Pancreas (tissue), 10 donors: ENCODE results near the gene BNIPL. TPM values are rescaled to one million over a fixed set of nuclear protein-coding genes. Genes with fewer than 3 reads are reported as not detected.

Experiments
- ATAC-seq, 4 donors: fragments of 200-7000 bp; cut with Tn5 transposase; one replicate each; pipeline versions ENCODE4 v1.8.0 to v1.9.1; 2020; ENCODE audit warnings: mild to moderate bottlenecking in 4 of 4, moderate library complexity in 4 of 4
- DNase-seq, 6 donors: peaks; one replicate each; pipeline ENCODE4 v3.0.0-alpha.2; 2020
- FAIRE-seq: peaks from 2 replicates; lab custom pipeline; 2012; peaks lifted over from hg19 to GRCh38; lab: Jason Lieb, UNC
- H3K27ac ChIP-seq, 4 donors: fragments of 200-600 bp; sonication (generic); 1 replicate in 3 of 4; 2 replicates in 1 of 4; pipeline versions ENCODE4 v1.5.0 to v1.8.0; 2020
- H3K27me3 ChIP-seq, 4 donors: fragments of 200-600 bp; one replicate each; pipeline ENCODE4 v1.8.0; 2021
- H3K36me3 ChIP-seq, 3 donors: fragments of 200-600 bp; sonication (generic) in 1 of 3; one replicate each; pipeline versions ENCODE4 v1.5.0 to v1.8.0; 2020 to 2021
- H3K4me1 ChIP-seq, 3 donors: fragments of 200-600 bp; one replicate each; pipeline ENCODE4 v1.8.0; 2021
- H3K4me3 ChIP-seq, 4 donors: fragments of 200-600 bp; sonication (generic) in 2 of 4; one replicate each; pipeline versions ENCODE4 v1.5.0 to v1.8.0; 2020 to 2021
- H3K9me3 ChIP-seq, 4 donors: fragments of 200-600 bp; one replicate each; pipeline ENCODE4 v1.8.0; 2021
- WGBS, 2 donors: extraction: QIAGEN DNeasy Blood & Tissue Kit; methylation state at CpG; one replicate each; pipeline ENCODE4 v1.1.7; 2013; 5-methylcytosine and 5-hydroxymethylcytosine counted together
- intact Hi-C, 3 donors: fragments of 100-400 bp; cut with DNase I; formaldehyde crosslinking; loops; one replicate each; pipeline versions ENCODE4 v1.11.1 to v1.14.2; 2022
- polyA plus RNA-seq, 2 donors: library from polyadenylated mRNA; stranded (reverse); fragments of 200-250 nt; gene quantifications; one replicate each; pipeline ENCODE4 v1.2.3, GENCODE V29; 2013
- total RNA-seq, 6 donors: library from RNA; stranded (reverse); fragmentation: NEBNext Ultra II Directional in 4 of 6; extraction: Animal tissue kit (Norgen Biotek cat#: 25700) in 4 of 6; gene quantifications; one replicate each; pipeline versions ENCODE4 v1.2.1 to v1.2.4, GENCODE V29; 2021 to 2023
- TF ChIP-seq, protein P1 (sequence below), 4 donors: fragments of 200-600 bp; sonication (generic) in 3 of 4; IDR thresholded peaks; one replicate each; pipeline versions ENCODE4 v1.5.0 to v1.8.0; 2021; ENCODE audit warnings: antibody characterized with exemption in 4 of 4
- donor health status: healthy with polysubstance abuse.
- donor health status: DM: no; HTN: no; CAD: no; lungs with moderate emphysema.
- donor health status: DM: no; HTN: no; CAD: no.
- donor health status: control.
- donor health status: control.
- donor health status: Bipolar disorder and iron deficiency.
- donor health status: DM: yes; HTN: yes; CAD: no.
- donor health status: DM: no; HTN: no; CAD: no.
- donor health status: DM: no; HTN: no; CAD: no.
- donor health status: DM: yes; HTN: yes; CAD: no.

BNIPL gene
- total RNA-seq: under 1 TPM; 0.12 to 0.40 (median 0.14) TPM
- under 1 TPM; 0.31 to 0.34 TPM for polyA plus RNA-seq

DNA sequence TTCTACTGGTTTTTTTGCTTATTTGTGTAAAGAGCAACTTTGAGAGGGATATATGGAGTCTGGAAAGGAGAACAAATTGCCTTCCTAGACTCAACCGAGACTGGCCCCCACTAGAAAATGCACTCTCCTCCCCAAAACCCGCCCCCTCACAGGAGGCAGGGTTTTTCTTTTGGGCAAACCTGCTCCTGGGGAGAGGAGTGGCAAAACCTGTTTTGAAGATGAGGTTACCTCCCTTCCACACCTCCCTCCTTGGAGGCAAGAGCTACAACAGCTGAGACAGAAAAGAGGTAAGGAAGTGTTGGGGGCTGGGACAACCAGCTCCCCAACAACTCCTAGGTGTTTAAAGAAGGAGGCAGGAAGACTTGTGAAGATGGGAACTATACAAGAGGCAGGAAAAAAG is at the start of gene BNIPL:
Gene BNIPL (plus strand): TSS at position 231 of the 400 bp plus-strand sequence. CDS start 140 bp downstream, at position 371.
- no peak for DNase-seq
- intact Hi-C loops: no loop called here
- TF ChIP-seq, protein P1, sequence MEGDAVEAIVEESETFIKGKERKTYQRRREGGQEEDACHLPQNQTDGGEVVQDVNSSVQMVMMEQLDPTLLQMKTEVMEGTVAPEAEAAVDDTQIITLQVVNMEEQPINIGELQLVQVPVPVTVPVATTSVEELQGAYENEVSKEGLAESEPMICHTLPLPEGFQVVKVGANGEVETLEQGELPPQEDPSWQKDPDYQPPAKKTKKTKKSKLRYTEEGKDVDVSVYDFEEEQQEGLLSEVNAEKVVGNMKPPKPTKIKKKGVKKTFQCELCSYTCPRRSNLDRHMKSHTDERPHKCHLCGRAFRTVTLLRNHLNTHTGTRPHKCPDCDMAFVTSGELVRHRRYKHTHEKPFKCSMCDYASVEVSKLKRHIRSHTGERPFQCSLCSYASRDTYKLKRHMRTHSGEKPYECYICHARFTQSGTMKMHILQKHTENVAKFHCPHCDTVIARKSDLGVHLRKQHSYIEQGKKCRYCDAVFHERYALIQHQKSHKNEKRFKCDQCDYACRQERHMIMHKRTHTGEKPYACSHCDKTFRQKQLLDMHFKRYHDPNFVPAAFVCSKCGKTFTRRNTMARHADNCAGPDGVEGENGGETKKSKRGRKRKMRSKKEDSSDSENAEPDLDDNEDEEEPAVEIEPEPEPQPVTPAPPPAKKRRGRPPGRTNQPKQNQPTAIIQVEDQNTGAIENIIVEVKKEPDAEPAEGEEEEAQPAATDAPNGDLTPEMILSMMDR (IDR thresholded peaks at IDR 0.05): no peak
- H3K9me3 ChIP-seq: no peaks in the 10 kb centered on the region
- H3K27me3 ChIP-seq: no peaks in the 10 kb centered on the region
- no peak for ATAC-seq
- WGBS, 2 donors: 50 to 65% methylated on average over 2 of the region's 2 CpGs
- H3K36me3 ChIP-seq: peaks cover 0 to 10% (median 1%) of the 10 kb centered on the region in 3 donors
- no peak for FAIRE-seq
- H3K4me3 ChIP-seq: no peak within 1 kb of the TSS
- no peak within 1 kb of the TSS for H3K27ac ChIP-seq
- H3K4me1 ChIP-seq: no peaks in the 10 kb centered on the region

DNA sequence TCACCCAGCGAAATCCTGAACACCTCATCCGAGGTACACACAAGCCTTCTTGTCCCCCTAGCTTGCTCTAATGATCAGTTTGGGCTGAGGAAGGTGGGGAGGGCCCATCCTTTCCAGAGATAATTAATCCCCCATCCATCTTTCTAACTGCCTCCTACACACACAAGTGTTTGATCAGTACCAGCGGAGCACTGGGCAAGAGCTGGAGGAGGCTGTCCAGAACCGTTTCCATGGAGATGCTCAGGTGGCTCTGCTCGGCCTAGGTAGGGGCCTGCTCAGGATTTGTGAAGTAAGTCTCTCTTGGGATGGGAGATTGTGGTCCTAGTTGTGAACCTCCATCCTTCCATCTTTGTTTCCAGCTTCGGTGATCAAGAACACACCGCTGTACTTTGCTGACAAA is 48.5 kb upstream of the BNIPL start:
- FAIRE-seq (no peak), ATAC-seq (peak in 2 of 4 donors; percentile 51 to 54), DNase-seq (no peak)
- H3K4me1 ChIP-seq: no peaks in the 10 kb centered on the region
- no peaks in the 10 kb centered on the region for H3K36me3 ChIP-seq
- intact Hi-C loops: no loop called here
- no peaks in the 10 kb centered on the region for H3K9me3 ChIP-seq
- H3K4me3 ChIP-seq: no peak overlapping the region
- 61 to 72% methylated on average over 7 of the region's 7 CpGs for WGBS, 2 donors
- TF ChIP-seq, protein P1 (IDR thresholded peaks at IDR 0.05): no peak
- no peaks in the 10 kb centered on the region for H3K27me3 ChIP-seq
- no peak overlapping the region for H3K27ac ChIP-seq

- TF ChIP-seq, protein P1 (IDR thresholded peaks at IDR 0.05): no peak
- DNase-seq: no peak
- no peak overlapping the region for H3K27ac ChIP-seq
- H3K36me3 ChIP-seq: peaks cover 0 to 14% (median 6%) of the 10 kb centered on the region in 3 donors
- no peak overlapping the region for H3K4me3 ChIP-seq
- ATAC-seq: no peak
- intact Hi-C loops: loop anchor here in 1 of 3 donors (10.0 kb wide), 1 partner anchor 178 kb away; no protein-coding TSS in a partner anchor
- H3K4me1 ChIP-seq: no peaks in the 10 kb centered on the region
- no peak for FAIRE-seq
- H3K9me3 ChIP-seq: no peaks in the 10 kb centered on the region
- H3K27me3 ChIP-seq: no peaks in the 10 kb centered on the region
- 50 to 51% methylated on average over 4 of the region's 4 CpGs for WGBS, 2 donors
Measured at GRCh38 chr1:150992626-150993025, 43.8 kb upstream of the BNIPL start.

- 56 to 59% methylated on average over 3 of the region's 3 CpGs for WGBS, 2 donors
- no peak for ATAC-seq
Measured at GRCh38 chr1:150994248-150994647, 42.1 kb upstream of the BNIPL start.

GRCh38 chr1:150995460-150995859 is 40.9 kb upstream of the BNIPL start:
- DNase-seq (no peak), FAIRE-seq (no peak), ATAC-seq (no peak)
- Histone ChIP-seq H3K9me3 (no peaks in the 10 kb centered on the region), H3K4me1 (no peaks in the 10 kb centered on the region), H3K27ac (no peak overlapping the region), H3K27me3 (no peaks in the 10 kb centered on the region), H3K4me3 (no peak overlapping the region), H3K36me3 (peaks cover 0 to 39% (median 21%) of the 10 kb centered on the region in 3 donors)
- intact Hi-C loops: loop anchor here in 1 of 3 donors (10.0 kb wide), 1 partner anchor 181 kb away; no protein-coding TSS in a partner anchor
- TF ChIP-seq, protein P1 (IDR thresholded peaks at IDR 0.05): no peak
- 58 to 62% methylated on average over 4 of the region's 4 CpGs for WGBS, 2 donors

More at GRCh38 chr1:150994248-150994647, 42.1 kb upstream of the BNIPL start:
- H3K4me3 ChIP-seq: no peak overlapping the region
- H3K4me1 ChIP-seq: no peaks in the 10 kb centered on the region
- H3K27me3 ChIP-seq: no peaks in the 10 kb centered on the region
- DNase-seq: no peak
- peaks cover 0 to 30% (median 15%) of the 10 kb centered on the region in 3 donors for H3K36me3 ChIP-seq
- intact Hi-C loops: loop anchor here in 1 of 3 donors (10.0 kb wide), 1 partner anchor 179 kb away; no protein-coding TSS in a partner anchor
- H3K27ac ChIP-seq: no peak overlapping the region
- TF ChIP-seq, protein P1 (IDR thresholded peaks at IDR 0.05): no peak
- FAIRE-seq: no peak
- H3K9me3 ChIP-seq: no peaks in the 10 kb centered on the region
